GM23248 (cell line): ENCODE data around the gene NUDT14. TPM values are rescaled to one million over a fixed set of nuclear protein-coding genes. Genes with fewer than 3 reads are reported as not detected.

ENCODE experiments used
- DNase-seq: peaks from one replicate; pipeline ENCODE4 v3.0.0-alpha.2; 2015
- H2AFZ ChIP-seq: fragments of 200-600 bp; sonication (generic); 2 replicates; pipeline ENCODE4 v1.6.1; 2016; ENCODE audit warnings: antibody characterized with exemption
- H3F3A ChIP-seq: fragments of 200-600 bp; sonication (generic); 2 replicates; pipeline ENCODE4 v1.6.1; 2016; ENCODE audit warnings: mild to moderate bottlenecking, antibody characterized with exemption, mixed run types; ENCODE audit not compliant: insufficient read depth
- H3K27ac ChIP-seq: fragments of 200-600 bp; sonication (generic); 2 replicates; pipeline ENCODE4 v1.5.1; 2016; ENCODE audit warnings: mild to moderate bottlenecking
- H3K27me3 ChIP-seq: fragments of 200-600 bp; sonication (generic); replicated peaks from 2 replicates; pipeline ENCODE4 v1.6.1; 2016; ENCODE audit warnings: mild to moderate bottlenecking; ENCODE audit not compliant: insufficient read depth
- H3K36me3 ChIP-seq: fragments of 200-600 bp; sonication (generic); 2 replicates; pipeline ENCODE4 v1.6.1; 2016; ENCODE audit warnings: low read depth, mild to moderate bottlenecking
- H3K4me1 ChIP-seq: fragments of 200-600 bp; sonication (generic); 2 replicates; pipeline ENCODE4 v1.6.1; 2016; ENCODE audit warnings: mild to moderate bottlenecking; ENCODE audit not compliant: insufficient read depth
- H3K4me2 ChIP-seq: fragments of 200-600 bp; sonication (generic); one replicate; pipeline ENCODE4 v1.6.1; 2016; ENCODE audit warnings: mild to moderate bottlenecking; ENCODE audit not compliant: unreplicated experiment
- H3K4me3 ChIP-seq: fragments of 200-600 bp; sonication (generic); 2 replicates; pipeline ENCODE4 v1.5.1; 2016; ENCODE audit warnings: mild to moderate bottlenecking
- H3K79me2 ChIP-seq: fragments of 200-600 bp; sonication (generic); 2 replicates; pipeline ENCODE4 v1.6.1; 2016; ENCODE audit warnings: mild to moderate bottlenecking; ENCODE audit not compliant: insufficient read depth
- H3K9ac ChIP-seq: fragments of 200-600 bp; sonication (generic); 2 replicates; pipeline ENCODE4 v1.6.1; 2016; ENCODE audit warnings: mild to moderate bottlenecking
- H3K9me2 ChIP-seq: fragments of 200-600 bp; sonication (generic); 2 replicates; pipeline ENCODE4 v1.6.1; 2016; ENCODE audit warnings: mixed run types, mild to moderate bottlenecking, moderate library complexity; ENCODE audit not compliant: insufficient read depth
- H3K9me3 ChIP-seq: fragments of 200-600 bp; sonication (generic); one replicate; pipeline ENCODE4 v1.6.1; 2017; ENCODE audit warnings: low read depth
- H4K20me1 ChIP-seq: fragments of 200-600 bp; sonication (generic); 2 replicates; pipeline ENCODE4 v1.6.0; 2016; ENCODE audit not compliant: insufficient read depth
- EZH2 ChIP-seq: fragments of 200-600 bp; sonication (generic); IDR thresholded peaks from 2 replicates; pipeline ENCODE4 v1.6.1; 2018; ENCODE audit warnings: antibody characterized with exemption, mild to moderate bottlenecking; ENCODE audit not compliant: insufficient read depth, poor library complexity, severe bottlenecking
- EZH2phosphoT487 ChIP-seq: fragments of 200-600 bp; sonication (generic); IDR thresholded peaks from 2 replicates; pipeline ENCODE4 v1.6.1; 2018; ENCODE audit warnings: antibody characterized with exemption, moderate library complexity, mild to moderate bottlenecking, low read depth; ENCODE audit not compliant: insufficient read depth
- WGBS, 2 experiments: methylation state at CpG; one replicate each; pipeline ENCODE4 v1.1.6; 2015 to 2017; ENCODE audit warnings: low lambda C conversion rate in 2 of 2, low coverage in 1 of 2; ENCODE audit errors: missing lambda C conversion rate in 2 of 2; 5-methylcytosine and 5-hydroxymethylcytosine counted together
- in situ Hi-C: fragments of 300-500 bp; cut with MboI; formaldehyde crosslinking; loops from 2 replicates; pipeline ENCODE4 v1.15.0; 2020
- polyA plus RNA-seq: library from polyadenylated mRNA; unstranded; fragments of >200 nt; fragmentation: Nextera tagmentation; extraction: Ambion mirVana; gene quantifications from 2 replicates; pipeline ENCODE4 v1.2.1, GENCODE V29; 2016
- total RNA-seq: library from RNA; depleted of rRNA; stranded (reverse); fragments of >200 nt; shearing (Covaris generic); gene quantifications from 2 replicates; pipeline ENCODE4 v1.2.3, GENCODE V29; 2014

NUDT14 gene
- total and polyA plus RNA-seq, 2 experiments from 2014 or later, result 8.6 to 10.8 TPM

DNA sequence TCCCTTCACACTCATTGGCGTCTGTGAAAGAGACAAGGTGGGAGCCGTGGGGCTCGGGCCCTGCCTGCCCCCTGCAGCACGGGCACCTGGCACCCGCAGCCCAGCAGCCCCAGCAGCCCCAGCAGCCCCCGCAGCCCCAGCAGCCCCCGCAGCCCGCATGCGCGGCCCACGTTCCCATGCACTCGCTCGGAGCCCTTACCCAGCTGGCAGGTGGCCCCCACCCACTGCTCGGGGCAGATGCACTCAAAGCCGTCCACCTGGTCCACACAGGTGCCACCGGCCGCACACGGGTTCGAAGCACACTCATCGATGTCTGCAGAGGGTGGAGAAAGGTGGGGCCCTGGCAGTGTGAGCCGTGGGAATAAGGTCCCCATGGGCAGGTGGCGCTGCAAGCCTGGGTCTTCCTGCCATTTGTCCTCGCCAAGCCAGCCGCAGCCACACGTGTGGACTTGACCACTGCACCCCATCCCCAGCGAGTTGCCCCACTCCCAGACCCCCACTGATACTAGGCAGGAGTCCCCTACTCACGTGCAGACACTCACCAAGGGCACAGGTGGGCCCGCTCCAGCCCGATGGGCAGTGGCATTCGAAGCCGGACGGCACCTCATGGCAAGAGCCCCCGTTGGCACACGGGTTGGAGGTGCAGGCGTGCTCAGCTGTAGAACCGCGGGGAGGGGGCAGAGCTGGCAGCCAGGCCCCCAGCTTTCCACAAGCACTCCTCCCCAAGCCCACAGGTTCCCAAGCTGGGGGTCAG, 29.9 kb downstream of the NUDT14 start:
- H4K20me1 ChIP-seq, result no peaks in the 10 kb centered on the region
- no peaks in the 10 kb centered on the region for H3K9me3 ChIP-seq
- no peaks in the 10 kb centered on the region for H3F3A ChIP-seq
- no peak overlapping the region for H3K9ac ChIP-seq
- H2AFZ ChIP-seq, result no peak overlapping the region
- in situ Hi-C loops, result no loop called here
- DNase-seq, result no peak
- WGBS, 2 experiments, result 77 to 82% methylated on average over 28 to 37 of the region's 37 CpGs
- no peaks in the 10 kb centered on the region for H3K27me3 ChIP-seq
- H3K27ac ChIP-seq, result no peak overlapping the region
- H3K4me1 ChIP-seq, result no peaks in the 10 kb centered on the region
- H3K9me2 ChIP-seq, result no peaks in the 10 kb centered on the region
- no peaks in the 10 kb centered on the region for H3K79me2 ChIP-seq
- H3K4me2 ChIP-seq, result no peak overlapping the region
- H3K36me3 ChIP-seq, result no peaks in the 10 kb centered on the region
- TF ChIP-seq EZH2 (no peak), EZH2phosphoT487 (no peak)
- H3K4me3 ChIP-seq, result no peak overlapping the region

DNA sequence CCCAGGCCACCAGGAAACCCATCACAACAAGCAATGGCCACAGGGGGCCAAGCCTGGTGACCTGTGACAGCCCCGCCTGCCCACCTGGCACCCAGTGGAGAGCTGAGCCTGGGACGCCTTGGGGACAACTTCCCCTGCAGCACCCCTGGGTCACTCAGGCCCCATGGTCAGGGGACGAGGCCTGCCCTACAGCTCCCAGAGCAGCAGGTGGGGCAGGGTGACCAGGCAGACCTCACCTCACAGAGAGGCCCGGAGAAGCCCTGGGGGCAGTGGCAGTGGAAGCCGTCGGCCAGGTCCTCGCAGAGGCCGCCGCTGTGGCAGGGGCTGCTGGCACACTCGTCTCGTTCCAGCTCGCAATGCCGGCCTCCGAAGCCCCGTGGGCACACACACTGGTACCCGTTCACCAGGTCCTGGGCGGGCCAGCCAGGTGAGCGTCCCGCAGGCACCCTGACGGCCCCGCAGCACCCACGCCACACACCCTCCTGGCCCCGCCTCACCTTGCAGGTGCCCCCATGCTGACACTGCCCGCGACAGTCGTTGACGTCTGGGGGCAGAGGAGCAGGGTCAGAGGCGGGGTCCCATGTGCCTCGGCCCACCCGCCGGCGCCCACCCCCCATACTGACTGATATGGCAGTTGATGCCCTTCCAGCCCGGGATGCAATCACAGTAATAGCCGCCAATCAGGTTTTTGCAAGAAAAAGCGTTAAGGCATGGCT, 30.6 kb downstream of the NUDT14 start:
- Histone ChIP-seq H3K79me2 (no peaks in the 10 kb centered on the region), H3K4me3 (no peak overlapping the region), H3K9ac (no peak overlapping the region), H3F3A (no peaks in the 10 kb centered on the region), H2AFZ (no peak overlapping the region), H3K9me2 (no peaks in the 10 kb centered on the region), H3K36me3 (no peaks in the 10 kb centered on the region), H3K27me3 (no peaks in the 10 kb centered on the region), H3K4me1 (no peaks in the 10 kb centered on the region), H3K4me2 (no peak overlapping the region), H3K9me3 (no peaks in the 10 kb centered on the region), H4K20me1 (no peaks in the 10 kb centered on the region), H3K27ac (no peak overlapping the region)
- no peak for TF ChIP-seq EZH2phosphoT487
- TF ChIP-seq EZH2, result no peak
- in situ Hi-C loops, result no loop called here
- 69 to 70% methylated on average over 21 to 30 of the region's 35 CpGs for WGBS, 2 experiments
- no peak for DNase-seq

DNA sequence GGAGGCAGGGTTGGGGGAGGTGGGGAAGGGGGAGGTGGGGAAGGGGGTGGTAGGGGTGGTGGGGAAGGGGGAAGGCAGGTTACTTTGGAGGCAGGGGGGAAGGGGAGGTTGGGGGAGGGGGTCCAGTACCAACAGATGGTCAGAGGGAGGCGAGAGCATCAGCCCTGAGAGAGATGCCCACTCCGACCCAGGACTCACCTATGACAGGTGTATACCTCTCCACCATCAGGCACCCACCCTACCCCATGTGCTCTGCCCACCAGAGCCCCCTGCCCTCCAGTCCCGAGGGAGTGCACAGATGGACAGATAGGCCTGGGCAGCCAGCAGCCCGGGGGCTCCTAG, 31.1 kb downstream of the NUDT14 start:
- DNase-seq, result no peak
- H3F3A ChIP-seq, result no peaks in the 10 kb centered on the region
- no peaks in the 10 kb centered on the region for H3K9me2 ChIP-seq
- no peaks in the 10 kb centered on the region for H3K27me3 ChIP-seq
- H3K4me2 ChIP-seq, result no peak overlapping the region
- H3K27ac ChIP-seq, result no peak overlapping the region
- TF ChIP-seq EZH2 (no peak), EZH2phosphoT487 (no peak)
- no peaks in the 10 kb centered on the region for H4K20me1 ChIP-seq
- H3K4me1 ChIP-seq, result no peaks in the 10 kb centered on the region
- no peak overlapping the region for H2AFZ ChIP-seq
- WGBS, 2 experiments, result 43 to 47% methylated on average over 2 to 4 of the region's 4 CpGs
- no peaks in the 10 kb centered on the region for H3K36me3 ChIP-seq
- H3K79me2 ChIP-seq, result no peaks in the 10 kb centered on the region
- no peak overlapping the region for H3K9ac ChIP-seq
- no peak overlapping the region for H3K4me3 ChIP-seq
- in situ Hi-C loops, result no loop called here
- no peaks in the 10 kb centered on the region for H3K9me3 ChIP-seq

DNA sequence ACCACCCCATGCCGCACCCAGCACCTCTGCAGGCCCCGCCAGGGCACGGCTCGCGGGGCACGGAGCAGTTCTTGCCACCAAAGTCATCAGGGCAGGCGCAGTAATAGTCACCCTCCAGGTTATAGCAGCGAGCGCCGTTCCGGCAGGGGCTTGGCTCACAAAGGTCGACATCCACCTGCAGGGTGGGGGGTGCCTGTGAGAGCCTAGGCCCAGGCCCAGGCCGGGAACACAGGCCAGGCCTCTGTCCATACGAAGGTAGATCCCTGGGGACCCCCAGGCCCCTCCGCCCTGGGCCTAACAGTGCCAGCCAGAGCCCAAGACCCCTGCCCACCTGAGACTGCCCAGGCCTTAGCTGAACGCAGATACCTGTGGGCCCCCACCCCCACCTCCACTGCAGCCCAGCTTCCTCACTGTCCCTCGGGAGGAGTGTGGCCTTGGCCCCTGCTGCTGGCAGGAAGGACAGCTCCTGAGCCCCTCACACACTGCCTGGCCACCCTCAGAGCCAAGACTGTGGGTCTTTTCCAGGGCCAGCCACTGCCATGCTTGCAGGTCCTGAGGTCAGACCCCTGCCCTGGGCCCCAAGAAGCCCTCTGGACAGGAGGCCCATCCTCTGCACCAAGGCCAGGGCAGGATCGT, 31.8 kb downstream of the NUDT14 start:
- Histone ChIP-seq H3K4me1 (no peaks in the 10 kb centered on the region), H3K36me3 (no peaks in the 10 kb centered on the region), H3K9me3 (no peaks in the 10 kb centered on the region), H3K27me3 (no peaks in the 10 kb centered on the region), H3K4me3 (no peak overlapping the region), H3K9me2 (no peaks in the 10 kb centered on the region), H3K9ac (no peak overlapping the region), H3K27ac (no peak overlapping the region), H3K4me2 (no peak overlapping the region), H4K20me1 (no peaks in the 10 kb centered on the region), H3K79me2 (no peaks in the 10 kb centered on the region), H3F3A (no peaks in the 10 kb centered on the region), H2AFZ (no peak overlapping the region)
- no peak for DNase-seq
- 83 to 90% methylated on average over 16 to 18 of the region's 18 CpGs for WGBS, 2 experiments
- in situ Hi-C loops, result no loop called here
- no peak for TF ChIP-seq EZH2phosphoT487
- no peak for TF ChIP-seq EZH2
